GM18511 (cell line): ENCODE measurements around the gene SHISA6.

Experiments
- ATAC-seq: cut with Tn5 transposase; IDR thresholded peaks from one replicate; pipeline ENCODE4 v1.9.1; 2021; ENCODE audit warnings: mild to moderate bottlenecking, moderate library complexity; ENCODE audit not compliant: unreplicated experiment

The SHISA6 gene

GRCh38 chr17:11340803-11341202 is 99.8 kb downstream of the SHISA6 start:
- ATAC-seq = no peak

DNA sequence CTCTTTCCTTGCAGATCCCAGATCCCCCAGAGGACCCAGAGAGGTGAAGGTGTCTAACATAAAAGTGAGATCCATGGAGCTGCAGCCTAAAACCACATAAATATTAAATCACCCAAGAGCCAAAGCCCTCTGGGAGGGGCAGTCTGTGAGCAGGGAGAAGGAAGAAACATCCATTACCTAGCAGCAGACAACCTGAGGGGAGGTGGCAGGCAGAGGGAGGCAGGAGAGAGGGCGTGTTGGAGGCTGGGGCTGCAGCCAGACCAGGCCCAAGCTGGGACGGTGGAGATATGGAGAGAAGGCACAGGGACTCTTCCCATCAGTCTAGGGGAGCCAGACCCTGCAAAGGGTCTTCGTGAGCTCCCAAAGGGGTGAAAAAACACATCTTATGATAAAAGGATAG is 101.1 kb downstream of the SHISA6 start:
- ATAC-seq = no peak

GRCh38 chr17:11349106-11349505 is 108.1 kb downstream of the SHISA6 start:
- no peak for ATAC-seq

- no peak for ATAC-seq
These were observed 110.5 kb downstream of the SHISA6 start for GRCh38 chr17:11351479-11351878.

GRCh38 chr17:11353601-11354000 is 112.6 kb downstream of the SHISA6 start:
- ATAC-seq = no peak

DNA sequence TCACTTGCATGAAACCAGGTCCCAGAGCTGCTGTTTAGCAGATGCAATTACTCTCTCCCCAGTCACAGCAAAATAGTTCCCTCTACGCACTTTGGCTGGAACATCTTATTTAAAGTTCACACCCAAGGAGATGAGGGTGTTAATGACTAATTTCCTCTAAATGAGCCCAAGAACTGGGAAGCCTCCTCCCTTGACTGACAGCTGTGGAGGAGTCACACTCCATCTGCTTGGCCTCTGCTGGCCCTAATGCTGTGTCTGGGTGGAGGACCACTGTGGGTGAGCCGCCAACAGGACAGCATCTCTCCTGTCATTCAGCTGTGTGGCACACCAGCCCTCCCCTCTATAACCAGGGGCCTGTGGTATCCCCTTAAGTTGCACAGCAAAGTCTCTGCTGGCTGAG is 115.4 kb downstream of the SHISA6 start:
- no peak for ATAC-seq

DNA sequence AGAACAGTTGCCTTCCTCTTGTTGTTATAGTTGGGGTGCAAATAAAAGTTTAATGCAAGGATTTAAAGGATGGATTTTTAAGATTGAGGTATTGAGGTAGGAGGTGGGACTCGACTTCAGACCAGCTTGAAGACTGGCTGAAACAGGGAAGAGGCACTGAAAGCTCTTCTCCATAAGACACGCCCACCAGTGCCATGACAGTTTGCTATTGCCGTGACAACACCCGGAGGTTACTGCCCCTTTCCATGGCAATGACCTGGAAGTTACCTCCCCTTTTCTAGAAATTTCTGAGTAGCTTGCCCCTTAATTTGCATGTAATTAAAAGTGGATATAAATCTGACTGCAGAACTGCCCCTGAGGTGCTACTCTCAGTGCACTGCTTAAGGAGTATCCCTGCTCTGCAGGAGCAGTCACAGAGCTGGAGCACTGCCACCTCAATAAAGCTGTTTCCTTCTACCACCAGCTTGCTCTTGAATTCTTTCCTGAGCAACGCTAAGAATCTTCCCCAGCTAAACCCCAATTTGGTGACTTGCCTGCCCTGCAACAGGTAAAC is 122.6 kb downstream of the SHISA6 start:
- no peak for ATAC-seq

DNA sequence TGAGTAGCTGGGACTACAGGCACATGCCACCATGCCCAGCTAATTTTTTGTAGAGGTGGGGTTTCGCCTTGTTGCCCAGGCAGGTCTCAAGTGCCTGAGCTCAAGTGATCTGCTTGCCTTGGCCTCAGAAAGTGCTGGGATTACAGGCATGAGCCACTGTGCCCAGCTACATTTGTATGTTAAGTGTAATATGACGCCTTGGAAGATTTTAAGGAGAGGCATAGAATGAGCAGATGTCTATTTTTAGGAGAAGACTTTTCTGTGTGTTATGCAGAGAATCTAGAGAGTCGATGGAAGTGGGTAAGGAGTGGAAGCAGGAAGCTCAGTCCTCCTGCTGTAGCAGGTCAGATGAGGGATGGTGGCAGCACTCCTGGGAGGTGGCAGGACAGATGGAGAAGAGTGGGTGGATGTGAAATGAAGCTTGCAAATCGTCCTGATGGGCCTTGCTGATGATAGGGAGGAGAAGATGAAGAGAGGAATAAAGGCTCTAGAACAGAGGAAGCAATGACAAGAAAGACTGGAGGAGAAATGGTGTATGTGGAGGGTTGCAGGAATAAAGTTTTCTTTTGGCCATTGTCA is 125.3 kb downstream of the SHISA6 start:
- ATAC-seq = no peak

DNA sequence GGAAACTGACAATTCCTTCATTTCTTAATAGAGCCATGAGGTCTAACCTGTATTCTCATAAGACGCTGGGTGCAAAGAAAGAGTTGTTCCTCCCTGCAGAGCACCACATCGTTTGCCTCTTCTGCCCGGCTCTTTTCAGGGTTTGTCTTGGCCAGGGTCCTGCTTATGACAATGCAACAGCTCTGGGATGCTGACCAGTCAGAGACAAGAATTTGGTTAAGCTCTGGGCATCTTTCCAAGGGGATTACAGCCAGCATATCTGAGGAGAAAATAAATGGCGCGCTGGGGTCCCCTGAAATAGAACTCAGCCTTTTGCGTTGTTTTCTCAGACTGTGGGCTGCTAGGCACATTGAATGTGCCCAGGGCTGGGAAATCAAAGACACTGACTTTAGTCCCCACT is 128.6 kb downstream of the SHISA6 start:
- ATAC-seq = no peak

GRCh38 chr17:11372692-11373091 is 131.7 kb downstream of the SHISA6 start:
- ATAC-seq = no peak

DNA sequence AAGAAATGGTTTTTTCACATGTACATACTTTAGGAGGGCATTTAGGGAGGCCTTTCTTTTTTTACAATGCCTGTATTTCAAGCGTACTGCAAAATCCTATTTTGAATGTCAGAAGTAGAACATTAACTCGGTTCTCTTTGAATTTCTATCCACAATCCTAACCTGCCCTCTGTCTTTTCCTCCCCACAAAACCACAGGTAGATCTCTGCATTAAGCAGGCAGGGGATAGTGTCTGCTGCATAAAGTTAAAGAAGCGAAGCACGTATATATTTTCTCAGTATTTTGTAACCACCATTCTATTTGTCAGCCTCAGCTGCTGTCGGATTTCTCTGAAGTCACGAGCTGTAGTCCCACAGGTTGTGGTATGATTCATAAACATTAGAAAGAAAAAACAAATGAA is 137.5 kb downstream of the SHISA6 start:
- ATAC-seq = no peak

DNA sequence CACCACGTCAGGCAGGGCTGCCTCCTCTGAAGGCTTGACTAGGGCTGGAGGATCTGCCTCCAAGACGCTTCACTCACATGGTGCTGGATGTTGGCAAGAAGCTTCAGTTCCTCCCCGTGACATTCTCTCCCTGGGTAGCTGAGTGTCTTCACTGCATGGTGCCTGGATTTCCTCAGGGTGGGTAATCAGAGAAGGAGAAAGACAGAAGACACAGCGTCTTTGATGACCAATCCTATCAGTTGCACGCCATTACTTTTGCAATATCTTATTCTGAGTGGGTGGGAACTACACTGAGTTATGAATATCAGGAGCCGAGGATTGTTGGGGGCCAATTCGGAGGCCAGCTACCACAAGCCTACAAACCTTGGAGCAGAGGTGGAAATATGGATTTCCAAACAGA is 139.7 kb downstream of the SHISA6 start:
- no peak for ATAC-seq

DNA sequence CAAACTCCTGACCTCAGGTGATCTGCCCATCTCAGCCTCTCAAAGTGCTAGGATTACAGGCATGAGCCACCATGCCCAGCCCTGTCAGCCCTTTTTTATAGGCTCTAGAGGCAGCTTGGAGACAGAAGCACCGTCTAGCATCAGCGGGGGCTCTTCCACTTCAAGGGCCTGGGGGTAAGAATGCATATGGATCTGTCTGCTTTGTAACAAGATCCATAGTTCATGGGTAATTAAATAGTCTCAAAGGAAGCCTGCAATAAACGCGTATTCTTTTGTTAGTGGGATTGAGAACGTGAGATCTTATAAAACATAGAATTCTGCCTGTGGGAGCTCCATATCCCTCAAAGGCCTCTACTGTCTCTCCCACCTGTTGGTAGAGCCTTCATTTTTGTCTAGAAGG is 142.1 kb downstream of the SHISA6 start:
- no peak for ATAC-seq

GRCh38 chr17:11384131-11384530 is 143.1 kb downstream of the SHISA6 start:
- ATAC-seq = no peak

DNA sequence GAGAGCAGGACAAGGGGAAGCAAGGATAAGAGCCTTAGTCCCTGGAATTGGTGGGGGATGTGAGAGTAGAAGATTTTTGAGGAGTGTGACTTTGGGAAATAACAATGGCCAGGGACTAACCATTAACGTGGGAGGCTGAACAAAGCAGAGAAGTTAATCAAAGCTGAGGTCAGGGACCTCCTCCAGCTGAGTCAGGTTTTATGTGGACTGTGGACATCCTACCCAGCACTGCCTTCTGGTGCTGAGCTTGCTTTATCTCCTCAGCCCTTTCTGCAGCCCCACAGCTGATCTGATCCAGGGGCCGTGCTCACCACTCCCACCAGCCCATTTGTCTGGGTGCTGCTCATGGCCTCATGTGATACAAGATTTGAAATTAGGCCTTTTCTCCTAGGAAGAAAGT is 146.6 kb downstream of the SHISA6 start:
- ATAC-seq = no peak

- ATAC-seq = no peak
These were observed 147.0 kb downstream of the SHISA6 start for GRCh38 chr17:11388054-11388453.

DNA sequence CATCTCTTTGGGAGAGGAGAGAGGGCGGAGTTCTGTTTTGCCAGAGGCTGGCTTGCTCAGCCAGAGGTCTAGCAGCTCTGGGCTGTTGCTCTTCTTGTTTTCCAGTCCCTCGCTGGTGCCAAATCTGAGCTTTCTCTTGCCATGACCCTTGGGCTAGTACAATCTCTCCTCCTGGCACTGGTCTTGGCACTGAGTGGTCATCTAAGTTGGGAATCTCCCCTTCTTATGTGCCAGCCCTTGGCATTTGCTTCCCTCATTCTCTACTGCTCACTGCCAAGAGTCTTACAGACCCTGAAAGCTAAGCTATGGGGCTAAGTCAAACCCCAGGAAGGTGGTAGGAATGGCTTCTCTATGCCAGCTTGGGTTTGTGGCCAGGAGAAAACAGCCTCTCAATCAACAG is 148.6 kb downstream of the SHISA6 start:
- ATAC-seq = no peak

- no peak for ATAC-seq
These were observed 150.1 kb downstream of the SHISA6 start for GRCh38 chr17:11391134-11391533.

DNA sequence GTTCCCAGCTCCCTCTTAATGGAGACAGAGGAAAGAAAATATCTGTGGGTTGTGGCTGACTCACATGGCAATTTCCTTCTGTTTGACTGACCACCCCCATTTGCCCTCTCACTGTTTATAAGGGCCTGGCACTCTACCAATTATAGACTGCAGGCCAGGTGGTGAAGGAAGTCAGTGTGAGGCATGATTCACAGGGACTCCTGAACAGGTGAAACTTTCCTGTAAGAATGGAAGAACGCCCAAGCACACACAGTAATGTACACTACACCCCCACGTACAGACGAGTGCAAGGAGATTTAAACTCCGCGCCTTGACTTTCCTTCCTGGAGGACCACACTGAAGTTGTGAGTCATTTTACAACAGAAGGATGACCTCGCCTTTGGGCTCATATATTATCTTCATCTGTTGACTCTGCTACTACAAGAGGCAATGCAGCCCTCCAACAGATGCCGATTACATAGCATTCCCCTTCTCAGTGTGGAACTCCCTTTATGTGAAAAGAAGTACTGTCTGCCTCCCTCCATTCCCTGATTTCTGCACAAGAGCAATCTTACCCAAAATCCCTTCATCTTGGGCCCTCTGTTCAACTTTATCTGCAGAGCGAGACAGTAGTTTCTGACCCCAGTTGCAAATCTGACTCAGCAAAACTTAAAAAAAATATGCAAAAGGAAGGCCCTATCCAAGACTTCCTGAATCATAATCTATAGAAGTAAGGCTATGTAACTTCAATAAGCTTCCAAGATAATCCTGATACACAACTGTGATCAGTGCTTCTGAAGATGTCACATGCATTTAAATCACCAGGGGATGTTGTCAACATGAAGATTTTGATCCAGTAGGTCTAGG is 163.6 kb downstream of the SHISA6 start:
- no peak for ATAC-seq

DNA sequence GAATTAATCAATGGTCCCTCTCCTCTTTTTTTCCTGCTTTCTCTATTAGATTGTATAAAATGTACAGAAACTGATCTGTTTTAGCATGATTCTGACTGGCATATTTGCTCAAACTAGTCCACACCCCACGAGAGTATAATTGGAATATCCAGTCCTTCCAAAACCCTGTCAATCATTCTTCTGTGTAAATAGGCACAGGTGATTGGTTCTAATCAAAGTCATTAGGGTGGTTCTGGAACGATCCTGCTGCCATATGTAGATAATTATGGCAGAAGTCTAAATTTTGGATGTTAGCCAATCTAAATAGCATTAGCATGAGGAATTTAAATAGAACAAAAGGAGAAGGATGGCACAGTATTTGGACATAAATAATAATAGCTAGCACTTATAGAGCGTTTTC is 165.7 kb downstream of the SHISA6 start:
- no peak for ATAC-seq

DNA sequence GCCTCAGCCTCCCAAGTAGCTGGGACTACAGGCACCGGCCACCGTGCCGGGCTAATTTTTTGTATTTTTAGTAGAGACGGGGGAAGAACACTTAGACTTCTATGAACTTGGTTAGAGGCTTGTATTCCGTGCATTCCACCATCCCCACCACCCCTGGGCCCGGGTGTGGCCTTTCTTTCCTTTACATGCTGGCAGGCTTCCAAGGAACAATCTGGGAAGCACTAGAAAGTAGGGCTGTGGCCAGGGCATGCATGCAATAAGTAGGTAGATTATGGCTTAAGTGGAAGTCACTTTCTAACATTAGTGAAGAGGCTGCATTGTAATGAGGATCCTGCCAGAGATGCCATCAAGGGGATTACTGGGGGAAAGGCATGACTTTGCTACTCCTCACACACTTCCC is 171.6 kb downstream of the SHISA6 start:
- ATAC-seq = no peak

DNA sequence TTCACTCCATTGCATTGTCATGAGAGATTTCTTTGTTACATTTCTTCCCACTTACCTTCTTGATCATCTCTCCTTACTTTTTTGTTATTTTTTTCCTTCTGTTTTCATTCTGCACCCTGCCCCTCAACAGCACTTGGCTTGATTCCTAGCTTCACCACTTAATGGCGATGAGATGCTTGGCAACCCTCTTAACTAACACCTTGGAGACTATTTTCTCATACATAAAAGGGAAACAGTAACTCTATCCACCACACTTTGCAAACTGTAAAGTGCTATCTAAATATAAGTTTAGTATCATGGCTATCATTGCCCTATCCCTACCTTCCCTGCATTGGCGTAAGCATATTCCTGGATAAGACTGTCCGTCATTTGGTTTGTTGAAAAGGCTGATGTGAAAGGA is 177.3 kb downstream of the SHISA6 start:
- ATAC-seq = no peak
